ENCODE data around the gene ACAD10. TPM values are rescaled to one million over a fixed set of nuclear protein-coding genes. Genes with fewer than 3 reads are reported as not detected.
A peak's percentile ranks its signal among the peaks of the same experiment; 100 is the strongest.

ACAD10 gene
- total RNA-seq, 4 donors from 2014 or later = 49.0 to 198 (median 54.7) TPM

- Histone ChIP-seq H3K4me1 (peaks cover 7 to 19% (median 12%) of the 10 kb centered on the region in 4 donors), H3K9me3 (no peaks in the 10 kb centered on the region), H3K36me3 (peaks cover 0 to 21% (median 11%) of the 10 kb centered on the region in 4 donors), H3K27me3 (no peaks in the 10 kb centered on the region), H3K4me3 (no peak overlapping the region), H3K27ac (peak overlapping the region; percentile 49 to 75 (median 65))
- 22 to 29% methylated on average over 3 to 4 of the region's 4 CpGs for WGBS, 2 donors (ENCODE audit: low coverage in 1 of 2)
- TF ChIP-seq POLR2AphosphoS5 (IDR thresholded peaks at IDR 0.05) (no peak), POLR2A (IDR thresholded peaks at IDR 0.05) (no peak), CTCF (IDR thresholded peaks at IDR 0.05) (no peak), EP300 (IDR thresholded peaks at IDR 0.05; ENCODE audit: low read depth) (no peak)
- peak; percentile 50 for DNase-seq
- intact Hi-C loops (cut with DNase I; ENCODE audit: low total_unique reads) (no loop called here), in situ Hi-C loops (cut with MboI; ENCODE audit: low pct_ligation_motif_present in 1 of 4, low pct_unique_long_range_greater_than_20kb in 1 of 4, low sequenced_read_pairs in 3 of 4) (no loop called here)
Measured at GRCh38 chr12:111741235-111741812, 55.5 kb downstream of the ACAD10 start.

- Histone ChIP-seq H3K4me1 (peaks cover 7 to 18% (median 12%) of the 10 kb centered on the region in 4 donors), H3K4me3 (no peak overlapping the region), H3K9me3 (no peaks in the 10 kb centered on the region), H3K36me3 (peaks cover 0 to 17% (median 5%) of the 10 kb centered on the region in 4 donors), H3K27ac (no peak overlapping the region), H3K27me3 (no peaks in the 10 kb centered on the region)
- DNase-seq = no peak
- intact Hi-C loops (cut with DNase I; ENCODE audit: low total_unique reads) (no loop called here), in situ Hi-C loops (cut with MboI; ENCODE audit: low pct_ligation_motif_present in 1 of 4, low pct_unique_long_range_greater_than_20kb in 1 of 4, low sequenced_read_pairs in 3 of 4) (no loop called here)
- no peak for TF ChIP-seq CTCF (IDR thresholded peaks at IDR 0.05)
- no peak for TF ChIP-seq EP300 (IDR thresholded peaks at IDR 0.05; ENCODE audit: low read depth)
- TF ChIP-seq POLR2A (IDR thresholded peaks at IDR 0.05) = no peak
- no peak for TF ChIP-seq POLR2AphosphoS5 (IDR thresholded peaks at IDR 0.05)
- WGBS, 2 donors (ENCODE audit: low coverage in 1 of 2) = 81 to 85% methylated on average over 4 of the region's 4 CpGs
Measured at GRCh38 chr12:111745211-111745610, 59.4 kb downstream of the ACAD10 start.

- DNase-seq = no peak
- in situ Hi-C loops (cut with MboI; ENCODE audit: low pct_ligation_motif_present in 1 of 4, low pct_unique_long_range_greater_than_20kb in 1 of 4, low sequenced_read_pairs in 3 of 4) (no loop called here), intact Hi-C loops (cut with DNase I; ENCODE audit: low total_unique reads) (no loop called here)
- TF ChIP-seq POLR2AphosphoS5 (IDR thresholded peaks at IDR 0.05) (no peak), EP300 (IDR thresholded peaks at IDR 0.05; ENCODE audit: low read depth) (no peak), POLR2A (IDR thresholded peaks at IDR 0.05) (no peak), CTCF (IDR thresholded peaks at IDR 0.05) (no peak)
- WGBS, 2 donors (ENCODE audit: low coverage in 1 of 2) = 89% methylated on average over 9 of the region's 9 CpGs; no CpG with 5 or more reads in 1 of the 2 donors
- Histone ChIP-seq H3K27me3 (no peaks in the 10 kb centered on the region), H3K4me1 (no peaks in the 10 kb centered on the region), H3K9me3 (no peaks in the 10 kb centered on the region), H3K4me3 (no peak overlapping the region), H3K27ac (no peak overlapping the region), H3K36me3 (peaks cover 0 to 17% (median 5%) of the 10 kb centered on the region in 4 donors)
Measured at GRCh38 chr12:111747333-111747732, 61.5 kb downstream of the ACAD10 start.

GRCh38 chr12:111748151-111748672 lies 62.4 kb downstream of the ACAD10 start:
- in situ Hi-C loops (cut with MboI; ENCODE audit: low pct_ligation_motif_present in 1 of 4, low pct_unique_long_range_greater_than_20kb in 1 of 4, low sequenced_read_pairs in 3 of 4) = no loop called here
- WGBS, 2 donors (ENCODE audit: low coverage in 1 of 2) = 74 to 100% methylated on average over 2 to 8 of the region's 8 CpGs

More at GRCh38 chr12:111748151-111748672, 62.4 kb downstream of the ACAD10 start:
- Histone ChIP-seq H3K9me3 (no peaks in the 10 kb centered on the region), H3K27me3 (no peaks in the 10 kb centered on the region), H3K4me3 (no peak overlapping the region), H3K4me1 (peaks cover 0 to 3% (median 1%) of the 10 kb centered on the region in 4 donors), H3K27ac (no peak overlapping the region), H3K36me3 (peaks cover 0 to 17% (median 5%) of the 10 kb centered on the region in 4 donors)
- DNase-seq = no peak
- TF ChIP-seq CTCF (IDR thresholded peaks at IDR 0.05) = no peak
- TF ChIP-seq POLR2A (IDR thresholded peaks at IDR 0.05) = no peak
- TF ChIP-seq EP300 (IDR thresholded peaks at IDR 0.05; ENCODE audit: low read depth) = no peak
- no peak for TF ChIP-seq POLR2AphosphoS5 (IDR thresholded peaks at IDR 0.05)
- intact Hi-C loops (cut with DNase I; ENCODE audit: low total_unique reads) = no loop called here
